ENCODE data around the gene DLX5.

DNA sequence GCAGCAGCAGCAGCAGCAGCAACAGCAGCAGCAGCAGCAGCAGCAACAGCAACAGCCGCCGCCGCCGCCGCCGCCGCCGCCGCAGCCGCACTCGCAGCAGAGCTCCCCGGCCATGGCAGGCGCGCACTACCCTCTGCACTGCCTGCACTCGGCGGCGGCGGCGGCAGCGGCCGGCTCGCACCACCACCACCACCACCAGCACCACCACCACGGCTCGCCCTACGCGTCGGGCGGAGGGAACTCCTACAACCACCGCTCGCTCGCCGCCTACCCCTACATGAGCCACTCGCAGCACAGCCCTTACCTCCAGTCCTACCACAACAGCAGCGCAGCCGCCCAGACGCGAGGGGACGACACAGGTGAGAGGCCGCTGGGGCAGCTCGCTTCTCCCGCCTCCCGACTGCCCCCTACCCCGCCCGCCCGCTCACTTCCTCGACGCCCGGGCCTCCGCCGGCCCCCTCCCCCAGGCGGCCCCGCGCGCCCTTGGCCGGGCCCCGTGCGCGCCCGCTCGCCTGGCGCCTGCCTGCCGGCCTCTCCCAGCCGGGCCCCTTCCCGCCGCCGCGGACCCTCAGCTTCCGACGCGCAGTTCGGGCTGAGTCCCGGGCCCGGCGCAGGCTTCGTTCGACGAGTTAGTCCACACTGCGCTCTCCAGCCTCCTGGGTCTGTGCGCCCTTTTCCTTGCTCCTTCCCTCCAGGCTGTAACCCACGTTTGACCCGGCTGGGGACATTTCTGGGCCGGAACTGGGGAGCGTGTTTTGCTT lies 18.4 kb downstream of the DLX5 start:
- TF ChIP-seq POLR2AphosphoS5 (IDR thresholded peaks at IDR 0.05; ENCODE audit: low read depth, low read length): no peak
- TF ChIP-seq POLR2A (IDR thresholded peaks at IDR 0.05; ENCODE audit: low read depth, low read length): no peak
- no peak for TF ChIP-seq TAF1 (IDR thresholded peaks at IDR 0.05; ENCODE audit: low read depth, low read length)
- no peak for TF ChIP-seq SPI1 (IDR thresholded peaks at IDR 0.05; ENCODE audit: low read depth, low read length)
- no peak for TF ChIP-seq PAX5 (IDR thresholded peaks at IDR 0.05; ENCODE audit: insufficient read depth, low read length, severe bottlenecking)
